ENCODE measurements around the gene ATP8B1. TPM values are rescaled to one million over a fixed set of nuclear protein-coding genes. Genes with fewer than 3 reads are reported as not detected.
A peak's percentile ranks its signal among the peaks of the same experiment; 100 is the strongest.

Gene ATP8B1
- total RNA-seq, 1 experiment from 2014 or later, result 5.6 TPM

DNA sequence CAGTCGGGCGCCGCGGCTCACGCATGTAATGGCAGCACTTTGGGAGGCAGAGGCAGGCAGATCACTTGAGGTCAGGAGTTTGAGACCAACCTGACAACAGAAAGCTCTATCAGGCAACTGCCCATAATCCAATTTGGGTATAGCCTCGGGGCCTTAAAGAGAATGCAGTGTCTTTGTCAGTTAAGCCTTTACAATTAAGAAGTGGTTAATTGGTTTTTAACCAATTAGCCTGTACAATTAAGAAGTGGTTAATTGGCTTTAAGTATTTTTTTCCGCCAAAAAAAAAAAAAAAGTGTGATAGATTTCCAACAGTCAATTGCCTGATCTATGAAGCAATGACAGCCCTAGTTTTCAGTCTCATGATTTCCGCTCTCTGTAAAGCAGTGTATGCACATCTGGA, 106.8 kb downstream of the ATP8B1 start:
- TF ChIP-seq, protein P1, sequence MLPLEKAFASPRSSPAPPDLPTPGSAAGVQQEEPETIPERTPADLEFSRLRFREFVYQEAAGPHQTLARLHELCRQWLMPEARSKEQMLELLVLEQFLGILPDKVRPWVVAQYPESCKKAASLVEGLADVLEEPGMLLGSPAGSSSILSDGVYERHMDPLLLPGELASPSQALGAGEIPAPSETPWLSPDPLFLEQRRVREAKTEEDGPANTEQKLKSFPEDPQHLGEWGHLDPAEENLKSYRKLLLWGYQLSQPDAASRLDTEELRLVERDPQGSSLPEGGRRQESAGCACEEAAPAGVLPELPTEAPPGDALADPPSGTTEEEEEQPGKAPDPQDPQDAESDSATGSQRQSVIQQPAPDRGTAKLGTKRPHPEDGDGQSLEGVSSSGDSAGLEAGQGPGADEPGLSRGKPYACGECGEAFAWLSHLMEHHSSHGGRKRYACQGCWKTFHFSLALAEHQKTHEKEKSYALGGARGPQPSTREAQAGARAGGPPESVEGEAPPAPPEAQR (CRISPR knock-in tag; IDR thresholded peaks at IDR 0.05), result no peak
- TF ChIP-seq, protein P2, sequence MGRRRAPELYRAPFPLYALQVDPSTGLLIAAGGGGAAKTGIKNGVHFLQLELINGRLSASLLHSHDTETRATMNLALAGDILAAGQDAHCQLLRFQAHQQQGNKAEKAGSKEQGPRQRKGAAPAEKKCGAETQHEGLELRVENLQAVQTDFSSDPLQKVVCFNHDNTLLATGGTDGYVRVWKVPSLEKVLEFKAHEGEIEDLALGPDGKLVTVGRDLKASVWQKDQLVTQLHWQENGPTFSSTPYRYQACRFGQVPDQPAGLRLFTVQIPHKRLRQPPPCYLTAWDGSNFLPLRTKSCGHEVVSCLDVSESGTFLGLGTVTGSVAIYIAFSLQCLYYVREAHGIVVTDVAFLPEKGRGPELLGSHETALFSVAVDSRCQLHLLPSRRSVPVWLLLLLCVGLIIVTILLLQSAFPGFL (CRISPR knock-in tag; IDR thresholded peaks at IDR 0.05; ENCODE audit: borderline replicate concordance), result no peak
- TF ChIP-seq SOX15 (CRISPR knock-in tag; IDR thresholded peaks at IDR 0.05) (no peak), ZNF121 (CRISPR knock-in tag; IDR thresholded peaks at IDR 0.05) (no peak), ATF1 (CRISPR knock-in tag; IDR thresholded peaks at IDR 0.05) (no peak)
- H3K27ac Mint-ChIP-seq, result peak overlapping the region; percentile 58; the same call in 1 of the 2 replicates
- DNase-seq (ENCODE audit: low spot score) (no peak), ATAC-seq (no peak)
- CTCF ChIA-PET, result no interaction called here
- H3K27me3 Mint-ChIP-seq (ENCODE audit: low read depth), result no peaks in the 10 kb centered on the region
- peaks cover 5% of the 10 kb centered on the region for H3K36me3 Mint-ChIP-seq
- peaks cover 16% of the 10 kb centered on the region for H3K4me1 Mint-ChIP-seq
- POLR2A ChIA-PET, result no interaction called here
- no peaks in the 10 kb centered on the region for H3K9me3 Mint-ChIP-seq
- no peak overlapping the region for H3K4me3 Mint-ChIP-seq

DNA sequence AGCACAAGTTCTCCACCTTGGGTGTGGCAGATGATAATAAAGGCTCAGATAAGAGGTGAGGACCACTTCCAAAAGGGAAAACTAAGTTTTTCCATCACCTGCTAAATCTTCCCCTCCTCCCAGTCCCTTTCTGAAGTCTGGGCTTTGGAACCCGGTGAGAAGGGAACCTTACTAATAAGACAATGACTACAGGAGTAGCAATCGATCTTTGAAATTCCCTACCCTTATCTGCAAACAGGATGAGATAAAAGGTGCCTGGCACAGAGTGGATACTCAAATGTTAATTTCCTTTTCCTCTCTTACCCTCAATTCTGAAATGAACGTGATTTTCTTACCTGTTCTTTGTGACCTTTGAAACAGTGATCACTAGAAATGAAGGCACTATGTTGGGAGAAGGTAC, 111.8 kb downstream of the ATP8B1 start:
- ATAC-seq (no peak), DNase-seq (ENCODE audit: low spot score) (no peak)
- peaks cover 7% of the 10 kb centered on the region for H3K36me3 Mint-ChIP-seq
- no peak overlapping the region for H3K27ac Mint-ChIP-seq
- H3K4me1 Mint-ChIP-seq, result peaks cover 3% of the 10 kb centered on the region
- no peak overlapping the region for H3K4me3 Mint-ChIP-seq
- ChIA-PET POLR2A (no interaction called here), CTCF (no interaction called here)
- H3K27me3 Mint-ChIP-seq (ENCODE audit: low read depth), result no peaks in the 10 kb centered on the region
- no peaks in the 10 kb centered on the region for H3K9me3 Mint-ChIP-seq
- no peak for TF ChIP-seq CBFB (CRISPR knock-in tag; IDR thresholded peaks at IDR 0.05; ENCODE audit: low read depth)
- no peak for TF ChIP-seq NFE2L1 (CRISPR knock-in tag; IDR thresholded peaks at IDR 0.05)
- no peak for TF ChIP-seq ZNF219 (CRISPR knock-in tag; IDR thresholded peaks at IDR 0.05; ENCODE audit: borderline replicate concordance)
- no peak for TF ChIP-seq ZNF138 (CRISPR knock-in tag; conservative IDR thresholded peaks at IDR 0.05)
- no peak for TF ChIP-seq SMAD3 (CRISPR knock-in tag; IDR thresholded peaks at IDR 0.05; ENCODE audit: borderline replicate concordance)
- TF ChIP-seq, protein P2 (CRISPR knock-in tag; IDR thresholded peaks at IDR 0.05; ENCODE audit: borderline replicate concordance), result no peak

DNA sequence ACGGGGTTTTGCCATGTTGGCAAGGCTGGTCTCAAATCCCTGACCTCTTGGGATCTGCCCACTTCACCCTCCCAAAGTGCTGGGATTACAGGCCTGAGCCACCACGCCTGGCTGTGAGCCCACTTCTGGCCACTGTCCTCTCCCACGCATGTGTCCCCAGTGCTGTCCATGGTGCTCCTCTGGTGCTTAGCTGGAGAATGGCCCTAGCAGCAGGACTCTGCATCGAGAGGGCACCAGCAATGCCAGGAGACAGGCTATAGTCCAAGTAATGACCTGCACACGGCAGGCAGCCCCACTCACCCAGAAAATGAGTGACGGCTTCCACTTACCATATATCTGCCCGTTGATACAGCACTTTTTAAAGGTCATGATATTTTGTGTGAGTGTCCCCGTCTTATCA, 115.1 kb downstream of the ATP8B1 start:
- no peak for DNase-seq (ENCODE audit: low spot score)
- Mint-ChIP-seq H3K36me3 (peaks cover 7% of the 10 kb centered on the region), H3K4me3 (no peak overlapping the region), H3K9me3 (no peaks in the 10 kb centered on the region), H3K4me1 (no peaks in the 10 kb centered on the region), H3K27ac (no peak overlapping the region), H3K27me3 (ENCODE audit: low read depth) (no peaks in the 10 kb centered on the region)
- CTCF ChIA-PET, result no interaction called here
- POLR2A ChIA-PET, result interaction anchor here (0.6 kb wide), 1 partner anchor 776 kb away, joined by 3 read pairs; no protein-coding TSS in a partner anchor
- TF ChIP-seq, protein P3, sequence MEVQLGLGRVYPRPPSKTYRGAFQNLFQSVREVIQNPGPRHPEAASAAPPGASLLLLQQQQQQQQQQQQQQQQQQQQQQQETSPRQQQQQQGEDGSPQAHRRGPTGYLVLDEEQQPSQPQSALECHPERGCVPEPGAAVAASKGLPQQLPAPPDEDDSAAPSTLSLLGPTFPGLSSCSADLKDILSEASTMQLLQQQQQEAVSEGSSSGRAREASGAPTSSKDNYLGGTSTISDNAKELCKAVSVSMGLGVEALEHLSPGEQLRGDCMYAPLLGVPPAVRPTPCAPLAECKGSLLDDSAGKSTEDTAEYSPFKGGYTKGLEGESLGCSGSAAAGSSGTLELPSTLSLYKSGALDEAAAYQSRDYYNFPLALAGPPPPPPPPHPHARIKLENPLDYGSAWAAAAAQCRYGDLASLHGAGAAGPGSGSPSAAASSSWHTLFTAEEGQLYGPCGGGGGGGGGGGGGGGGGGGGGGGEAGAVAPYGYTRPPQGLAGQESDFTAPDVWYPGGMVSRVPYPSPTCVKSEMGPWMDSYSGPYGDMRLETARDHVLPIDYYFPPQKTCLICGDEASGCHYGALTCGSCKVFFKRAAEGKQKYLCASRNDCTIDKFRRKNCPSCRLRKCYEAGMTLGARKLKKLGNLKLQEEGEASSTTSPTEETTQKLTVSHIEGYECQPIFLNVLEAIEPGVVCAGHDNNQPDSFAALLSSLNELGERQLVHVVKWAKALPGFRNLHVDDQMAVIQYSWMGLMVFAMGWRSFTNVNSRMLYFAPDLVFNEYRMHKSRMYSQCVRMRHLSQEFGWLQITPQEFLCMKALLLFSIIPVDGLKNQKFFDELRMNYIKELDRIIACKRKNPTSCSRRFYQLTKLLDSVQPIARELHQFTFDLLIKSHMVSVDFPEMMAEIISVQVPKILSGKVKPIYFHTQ (CRISPR knock-in tag; IDR thresholded peaks at IDR 0.05), result no peak
- TF ChIP-seq, protein P4, sequence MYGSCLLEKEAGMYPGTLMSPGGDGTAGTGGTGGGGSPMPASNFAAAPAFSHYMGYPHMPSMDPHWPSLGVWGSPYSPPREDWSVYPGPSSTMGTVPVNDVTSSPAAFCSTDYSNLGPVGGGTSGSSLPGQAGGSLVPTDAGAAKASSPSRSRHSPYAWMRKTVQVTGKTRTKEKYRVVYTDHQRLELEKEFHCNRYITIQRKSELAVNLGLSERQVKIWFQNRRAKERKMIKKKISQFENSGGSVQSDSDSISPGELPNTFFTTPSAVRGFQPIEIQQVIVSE (CRISPR knock-in tag; IDR thresholded peaks at IDR 0.05; ENCODE audit: borderline replicate concordance), result no peak
- TF ChIP-seq, protein P5, sequence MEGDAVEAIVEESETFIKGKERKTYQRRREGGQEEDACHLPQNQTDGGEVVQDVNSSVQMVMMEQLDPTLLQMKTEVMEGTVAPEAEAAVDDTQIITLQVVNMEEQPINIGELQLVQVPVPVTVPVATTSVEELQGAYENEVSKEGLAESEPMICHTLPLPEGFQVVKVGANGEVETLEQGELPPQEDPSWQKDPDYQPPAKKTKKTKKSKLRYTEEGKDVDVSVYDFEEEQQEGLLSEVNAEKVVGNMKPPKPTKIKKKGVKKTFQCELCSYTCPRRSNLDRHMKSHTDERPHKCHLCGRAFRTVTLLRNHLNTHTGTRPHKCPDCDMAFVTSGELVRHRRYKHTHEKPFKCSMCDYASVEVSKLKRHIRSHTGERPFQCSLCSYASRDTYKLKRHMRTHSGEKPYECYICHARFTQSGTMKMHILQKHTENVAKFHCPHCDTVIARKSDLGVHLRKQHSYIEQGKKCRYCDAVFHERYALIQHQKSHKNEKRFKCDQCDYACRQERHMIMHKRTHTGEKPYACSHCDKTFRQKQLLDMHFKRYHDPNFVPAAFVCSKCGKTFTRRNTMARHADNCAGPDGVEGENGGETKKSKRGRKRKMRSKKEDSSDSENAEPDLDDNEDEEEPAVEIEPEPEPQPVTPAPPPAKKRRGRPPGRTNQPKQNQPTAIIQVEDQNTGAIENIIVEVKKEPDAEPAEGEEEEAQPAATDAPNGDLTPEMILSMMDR (IDR thresholded peaks at IDR 0.05), result no peak
- TF ChIP-seq SMAD4 (CRISPR knock-in tag; IDR thresholded peaks at IDR 0.05) (no peak), SP1 (CRISPR knock-in tag; conservative IDR thresholded peaks at IDR 0.05) (no peak), ZNF121 (CRISPR knock-in tag; IDR thresholded peaks at IDR 0.05) (0 out of 2 replicates have a peak, but pooled peaks have one; percentile 63)
- no peak for ATAC-seq
